ENCODE data around the gene SLC35B1. TPM values are rescaled to one million over a fixed set of nuclear protein-coding genes. Genes with fewer than 3 reads are reported as not detected.

The SLC35B1 gene
- total RNA-seq (2014; rRNA removed; shearing (Covaris generic)) = 142 and 160 TPM in 2 replicates

DNA sequence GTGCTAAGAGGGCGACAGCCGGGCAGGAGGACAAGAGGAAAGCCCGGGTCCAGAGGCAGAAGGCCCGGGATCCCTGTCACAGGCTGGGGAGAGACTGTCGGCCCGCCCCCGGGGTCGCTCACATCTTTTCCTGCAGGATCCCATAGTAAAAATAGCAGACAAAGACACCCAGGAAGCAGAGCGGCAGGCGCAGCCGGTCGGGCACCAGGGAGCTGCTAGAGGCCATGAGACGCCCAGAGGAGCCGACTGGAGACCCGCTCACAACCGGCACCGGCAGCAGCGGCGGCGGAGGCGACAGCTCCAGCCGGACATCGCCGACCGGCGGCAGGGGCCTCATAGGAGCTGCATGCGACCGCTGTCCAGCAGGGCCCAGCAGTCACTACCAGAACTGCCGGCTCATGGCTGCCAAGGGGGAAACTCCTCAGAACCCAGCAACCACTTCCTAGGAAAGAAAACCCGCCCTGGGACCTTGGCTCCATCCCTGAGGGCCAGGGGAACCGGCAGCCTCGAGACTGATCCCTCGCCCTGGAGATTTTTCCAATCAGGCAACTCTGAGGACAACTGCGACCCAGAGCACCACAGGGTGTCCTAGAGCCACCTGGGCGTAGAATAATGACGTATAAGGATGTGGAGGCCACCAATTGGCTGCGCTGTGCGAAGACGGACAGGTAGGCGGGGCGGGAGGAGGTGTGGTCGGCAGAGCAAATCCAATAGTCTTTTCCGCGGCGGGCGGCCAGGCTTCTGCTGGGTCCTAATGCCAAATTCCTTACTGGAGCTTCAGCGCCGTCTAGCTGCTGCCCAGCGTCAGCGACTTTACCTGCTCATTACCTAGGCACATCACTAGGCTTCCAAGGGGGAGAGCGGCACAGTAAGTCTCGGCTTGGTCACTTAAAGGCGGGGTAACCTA is at the start of gene SLC35B1:
SLC35B1 (minus strand) TSS at position 357 of the 907 bp plus-strand sequence; CDS start at position 226, 131 bp downstream.
- peak; percentile 100 for DNase-seq (ENCODE audit: low spot score)

DNA sequence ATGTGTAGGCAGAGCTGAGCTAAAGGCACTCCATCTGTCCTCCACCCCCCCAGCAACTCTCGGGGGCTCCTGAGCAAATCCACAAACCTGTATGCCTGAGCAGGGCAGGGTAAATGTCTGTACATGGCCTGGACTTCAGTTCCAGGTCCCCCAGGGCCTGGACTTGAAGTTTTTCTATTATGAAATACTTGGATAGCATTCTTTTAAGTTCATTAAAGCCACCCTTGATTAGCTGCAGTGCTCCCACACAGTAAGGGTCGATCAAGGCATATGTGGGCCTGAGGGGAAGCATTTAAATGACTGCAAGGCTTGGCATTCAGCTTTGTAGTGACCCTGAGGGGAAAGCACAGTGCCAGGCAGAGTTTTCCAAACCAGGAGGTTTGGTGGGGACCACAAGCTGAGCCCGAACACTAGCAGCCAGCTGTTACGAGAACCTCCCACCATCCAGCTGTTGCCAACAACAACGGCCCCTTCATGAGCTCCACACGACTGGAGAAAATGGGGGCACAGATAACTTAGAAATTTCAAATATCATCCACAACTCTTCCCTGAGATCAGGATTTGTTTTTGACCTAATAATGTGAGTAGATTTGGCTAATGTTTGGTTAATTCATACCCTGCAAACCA is 49.5 kb upstream of the SLC35B1 start:
- no peak for DNase-seq (ENCODE audit: low spot score)

- DNase-seq (ENCODE audit: low spot score) = no peak
Observed at GRCh38 chr17:49756323-49757150, 48.8 kb upstream of the SLC35B1 start.

GRCh38 chr17:49755663-49756283 is 48.0 kb upstream of the SLC35B1 start:
- no peak for DNase-seq (ENCODE audit: low spot score)

GRCh38 chr17:49753959-49754391 is 46.2 kb upstream of the SLC35B1 start:
- no peak for DNase-seq (ENCODE audit: low spot score)

DNA sequence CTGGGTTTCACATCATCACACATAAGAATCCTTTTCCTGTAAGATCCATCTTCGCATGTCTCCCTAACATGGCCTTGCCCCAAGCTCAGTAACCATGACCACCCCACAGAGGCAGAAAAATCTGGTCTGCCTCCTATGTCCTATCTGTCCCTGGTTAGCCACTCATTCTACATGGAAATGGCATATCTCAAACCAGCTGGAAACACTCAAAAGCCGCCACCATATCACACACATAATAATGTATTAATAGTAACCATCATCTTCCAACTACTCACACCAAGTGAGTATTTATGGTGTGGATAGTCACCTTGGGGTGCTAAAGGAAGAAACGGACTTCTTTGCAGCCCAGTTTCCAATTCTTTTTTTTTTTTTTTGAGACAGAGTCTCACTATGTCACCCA is 44.7 kb upstream of the SLC35B1 start:
- DNase-seq (ENCODE audit: low spot score) = no peak

DNA sequence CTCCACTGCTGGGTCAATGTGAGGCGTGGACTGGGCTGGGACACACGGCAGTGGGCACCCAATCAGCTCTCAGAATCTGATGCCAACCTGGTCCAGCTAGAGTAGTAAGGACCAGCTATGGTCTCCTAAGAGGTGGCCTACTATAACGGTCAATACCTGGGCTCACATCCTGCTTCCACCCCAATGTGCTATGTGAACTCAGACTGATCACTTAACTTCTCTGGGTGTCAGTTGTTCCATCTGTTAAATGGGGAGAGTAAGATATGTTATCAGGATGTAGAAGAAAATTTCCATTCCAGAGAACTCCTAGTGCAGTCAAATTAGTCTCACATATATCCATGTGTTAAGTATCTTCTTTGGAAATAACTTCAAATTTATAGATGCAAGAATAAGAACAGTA is 42.0 kb upstream of the SLC35B1 start:
- DNase-seq (ENCODE audit: low spot score) = no peak

GRCh38 chr17:49748791-49749190 is 41.0 kb upstream of the SLC35B1 start:
- DNase-seq (ENCODE audit: low spot score) = no peak

DNA sequence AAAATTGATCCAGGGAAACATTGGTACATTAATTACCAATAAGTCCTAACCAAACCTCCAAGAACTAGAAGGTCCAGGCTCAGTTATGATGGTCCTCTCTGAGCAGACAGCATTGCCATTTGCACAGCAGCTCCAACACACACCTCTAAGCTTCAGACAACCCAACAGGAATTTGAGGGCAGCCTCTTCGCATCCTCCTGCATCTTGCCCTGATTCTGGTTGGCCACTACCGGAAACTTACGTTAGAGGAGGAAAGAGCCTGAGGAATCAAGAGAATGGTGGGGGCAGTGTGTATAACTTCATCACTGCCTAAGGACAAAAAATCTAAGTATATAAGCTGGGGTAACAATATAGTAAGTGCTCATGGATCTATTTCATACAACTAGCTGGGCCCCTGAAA is 40.5 kb upstream of the SLC35B1 start:
- DNase-seq (ENCODE audit: low spot score) = no peak

- no peak for DNase-seq (ENCODE audit: low spot score)
Observed at GRCh38 chr17:49747632-49748031, 39.9 kb upstream of the SLC35B1 start.

- no peak for DNase-seq (ENCODE audit: low spot score)
Observed at GRCh38 chr17:49746791-49747490, 39.2 kb upstream of the SLC35B1 start.

GRCh38 chr17:49745175-49746139 is 37.7 kb upstream of the SLC35B1 start:
- no peak for DNase-seq (ENCODE audit: low spot score)

DNA sequence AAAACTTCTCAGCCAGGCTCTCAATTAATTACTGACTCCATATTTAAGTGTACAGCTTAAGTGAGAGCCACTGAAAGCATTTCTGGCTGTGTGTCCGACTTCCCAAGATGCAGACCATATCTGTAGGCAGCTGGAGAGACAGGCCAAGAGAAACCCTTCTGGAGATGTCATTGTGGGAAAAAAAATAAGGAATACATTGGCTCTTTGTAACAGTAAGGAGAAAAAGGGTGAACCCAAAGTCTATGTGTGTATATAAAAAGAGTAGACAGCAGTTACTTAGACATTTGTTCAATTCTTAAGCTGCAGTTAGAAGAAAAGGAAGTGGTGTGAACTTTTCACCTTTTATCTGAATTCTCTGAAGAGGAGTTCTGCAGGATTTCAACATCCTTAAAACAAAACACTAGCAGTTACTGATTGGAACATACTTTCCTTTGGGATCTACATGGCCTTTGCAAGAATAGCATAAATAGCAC is 34.4 kb upstream of the SLC35B1 start:
- no peak for DNase-seq (ENCODE audit: low spot score)

DNA sequence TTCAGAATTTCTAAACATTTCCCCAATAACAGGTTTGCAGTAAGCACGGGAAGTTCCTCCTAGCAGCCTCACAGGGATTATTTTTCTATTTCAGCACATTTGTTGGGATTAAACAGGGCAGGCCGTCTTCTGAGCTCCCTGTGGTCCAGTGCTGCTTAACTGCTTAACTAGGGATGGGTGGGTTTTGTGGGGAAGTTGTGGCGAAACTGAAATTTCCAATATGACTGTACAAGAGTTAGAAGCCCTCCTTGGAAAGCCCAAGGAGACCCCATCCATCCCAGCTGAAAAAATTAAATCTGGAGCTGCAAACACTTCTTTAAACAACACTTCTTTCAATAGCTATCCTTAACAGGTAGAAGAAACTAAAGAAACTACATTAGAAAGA is 33.9 kb upstream of the SLC35B1 start:
- DNase-seq (ENCODE audit: low spot score) = no peak

DNA sequence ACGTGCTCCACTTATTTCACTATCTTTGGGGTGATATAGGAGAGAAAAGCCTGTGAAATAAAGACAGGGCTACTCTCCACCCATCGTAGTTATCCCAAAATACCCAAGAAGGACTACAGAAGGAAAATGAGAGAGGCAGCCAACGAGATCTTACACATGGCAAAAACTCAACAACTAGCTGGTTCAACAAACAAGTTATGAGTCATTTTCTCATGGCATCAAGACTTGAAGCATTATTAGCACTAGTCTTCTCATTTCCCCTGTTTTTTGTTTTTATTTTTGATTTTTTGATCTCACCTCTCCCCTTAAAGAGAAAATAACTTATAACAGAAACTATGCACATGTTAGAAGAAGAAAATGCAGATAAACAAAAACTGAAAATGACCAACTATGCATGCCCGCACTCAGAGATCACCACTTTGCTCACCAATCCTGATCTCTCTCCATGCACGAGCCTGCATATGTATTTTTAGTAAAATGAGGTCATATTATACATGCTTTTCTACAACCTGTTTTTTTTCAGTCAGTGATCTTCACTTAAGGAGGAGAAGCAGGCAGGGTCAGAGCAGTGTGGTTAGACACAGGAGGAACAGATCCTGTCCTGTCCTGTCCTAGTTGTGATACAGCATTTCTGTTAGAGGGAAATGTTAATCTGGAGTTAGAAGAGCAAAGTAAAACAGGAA is 33.4 kb upstream of the SLC35B1 start:
- no peak for DNase-seq (ENCODE audit: low spot score)

- peak; percentile 51 for DNase-seq (ENCODE audit: low spot score)
Observed at GRCh38 chr17:49739641-49740271, 32.0 kb upstream of the SLC35B1 start.

- DNase-seq (ENCODE audit: low spot score) = no peak
Observed at GRCh38 chr17:49738456-49739163, 30.8 kb upstream of the SLC35B1 start.
